Activated CD8-positive, alpha-beta T cell treated with anti-CD3 and anti-CD28 coated beads for 36 hours (primary cell): Measurements from ENCODE around the gene TMTC3. TPM values are rescaled to one million over a fixed set of nuclear protein-coding genes. Genes with fewer than 3 reads are reported as not detected.
A peak's percentile ranks its signal among the peaks of the same experiment; 100 is the strongest.

Experiments used
- ATAC-seq: fragments of 200-7000 bp; cut with Tn5 transposase; one replicate; pipeline ENCODE4 v1.10.0; 2021; ENCODE audit warnings: mild to moderate bottlenecking, moderate library complexity
- CTCF ChIA-PET: fragments of 350-600 bp; sonication (Branson Sonifier 250); formaldehyde crosslinking; loops from one replicate; lab custom pipeline; 2021; ENCODE audit warnings: antibody characterized with exemption; lab: Charles Lee
- POLR2A ChIA-PET: fragments of 350-600 bp; sonication (Branson Sonifier 250); formaldehyde crosslinking; loops from one replicate; lab custom pipeline; 2021; ENCODE audit warnings: antibody characterized with exemption; lab: Charles Lee
- DNase-seq: peaks from one replicate; pipeline ENCODE4 v3.0.0-alpha.2; 2020
- H3K27ac Mint-ChIP-seq: one replicate; pipeline ENCODE4 v1.8.0; 2021; ENCODE audit warnings: mild to moderate bottlenecking, mixed read lengths
- H3K27me3 Mint-ChIP-seq: one replicate; pipeline ENCODE4 v1.8.0; 2021; ENCODE audit warnings: mixed read lengths
- H3K36me3 Mint-ChIP-seq: one replicate; pipeline ENCODE4 v1.8.0; 2021; ENCODE audit warnings: low read depth, mixed read lengths
- H3K4me1 Mint-ChIP-seq: one replicate; pipeline ENCODE4 v1.8.0; 2021; ENCODE audit warnings: low read depth, mixed read lengths
- H3K4me3 Mint-ChIP-seq: one replicate; pipeline ENCODE4 v1.8.0; 2021; ENCODE audit warnings: mild to moderate bottlenecking, moderate library complexity, mixed read lengths
- H3K9me3 Mint-ChIP-seq: one replicate; pipeline ENCODE4 v1.8.0; 2021; ENCODE audit warnings: mixed read lengths
- CTCF ChIP-seq: fragments of 200-600 bp; IDR thresholded peaks from one replicate; pipeline ENCODE4 v1.8.0; 2022; ENCODE audit warnings: antibody characterized with exemption, mild to moderate bottlenecking
- intact Hi-C: fragments of 100-400 bp; cut with micrococcal nuclease; formaldehyde crosslinking; loops from one replicate; pipeline ENCODE4 v1.10.0; 2022
- total RNA-seq, 2 experiments: library from RNA; stranded (reverse); gene quantifications; one replicate each; pipeline ENCODE4 v1.2.3, GENCODE V29; 2021

Gene TMTC3
- 1 to 10 TPM; 4.7 to 5.0 TPM for total RNA-seq

- H3K4me1 Mint-ChIP-seq, result peaks cover 33% of the 10 kb centered on the region
- peak within 1 kb of the TSS; percentile 95 for H3K27ac Mint-ChIP-seq
- TF ChIP-seq CTCF, result no peak
- ChIA-PET POLR2A (interaction anchor here (0.6 to 1.3 kb wide), 4 partner anchors 15 to 106 kb away, joined by 3 to 4 read pairs (median 4); a partner anchor contains a TSS), CTCF (interaction anchor here (0.9 to 1.2 kb wide), 3 partner anchors 10 to 875 kb away, joined by 3 read pairs; no protein-coding TSS in a partner anchor)
- ATAC-seq (peak; percentile 97), DNase-seq (peak; percentile 96)
- no peaks in the 10 kb centered on the region for H3K9me3 Mint-ChIP-seq
- peak within 1 kb of the TSS; percentile 97 for H3K4me3 Mint-ChIP-seq
- H3K36me3 Mint-ChIP-seq, result peaks cover 17% of the 10 kb centered on the region
- intact Hi-C loops, result loop anchor here (2.0 kb wide), 1 partner anchor 107 kb away; a partner anchor contains a TSS
- no peaks in the 10 kb centered on the region for H3K27me3 Mint-ChIP-seq
Measured at GRCh38 chr12:88141774-88142609, at the start of gene TMTC3, which contains the start of gene CEP290. TMTC3 (plus strand) TSS chr12:88142307; CDS start chr12:88148316, 6,009 bp downstream. CEP290 (minus strand) TSS chr12:88142088; CDS start chr12:88141307, 781 bp downstream.

- ChIA-PET POLR2A (no interaction called here), CTCF (no interaction called here)
- TF ChIP-seq CTCF, result no peak
- H3K36me3 Mint-ChIP-seq, result peaks cover 18% of the 10 kb centered on the region
- ATAC-seq (no peak), DNase-seq (no peak)
- H3K27me3 Mint-ChIP-seq, result no peaks in the 10 kb centered on the region
- no peaks in the 10 kb centered on the region for H3K9me3 Mint-ChIP-seq
- no peaks in the 10 kb centered on the region for H3K4me1 Mint-ChIP-seq
- no peak overlapping the region for H3K4me3 Mint-ChIP-seq
- H3K27ac Mint-ChIP-seq, result no peak overlapping the region
- intact Hi-C loops, result no loop called here
Measured at GRCh38 chr12:88092771-88093170, 49.3 kb upstream of the TMTC3 start.

DNA sequence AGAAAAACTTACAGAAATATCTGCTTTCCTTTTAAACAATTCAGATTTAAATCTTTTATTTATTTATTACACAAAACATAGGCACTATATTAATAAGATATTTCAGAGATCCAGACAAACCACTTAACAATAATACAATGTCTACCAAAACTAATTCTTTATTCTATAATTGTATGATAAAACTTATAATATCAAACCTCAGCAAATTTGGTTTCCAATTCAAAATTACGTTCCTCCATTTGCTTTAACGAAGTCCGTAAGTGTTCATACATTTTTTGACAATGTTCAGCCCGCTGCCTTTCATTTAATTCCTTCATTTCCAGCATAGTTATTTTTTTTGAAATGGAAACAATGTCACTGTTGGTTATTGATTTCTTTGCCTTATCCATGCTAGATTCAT, 48.5 kb upstream of the TMTC3 start:
- ChIA-PET POLR2A (no interaction called here), CTCF (no interaction called here)
- no peak for TF ChIP-seq CTCF
- H3K4me1 Mint-ChIP-seq, result no peaks in the 10 kb centered on the region
- H3K4me3 Mint-ChIP-seq, result no peak overlapping the region
- no peak for DNase-seq
- H3K27ac Mint-ChIP-seq, result no peak overlapping the region
- intact Hi-C loops, result no loop called here
- H3K9me3 Mint-ChIP-seq, result no peaks in the 10 kb centered on the region
- no peak for ATAC-seq
- H3K27me3 Mint-ChIP-seq, result no peaks in the 10 kb centered on the region
- peaks cover 18% of the 10 kb centered on the region for H3K36me3 Mint-ChIP-seq

DNA sequence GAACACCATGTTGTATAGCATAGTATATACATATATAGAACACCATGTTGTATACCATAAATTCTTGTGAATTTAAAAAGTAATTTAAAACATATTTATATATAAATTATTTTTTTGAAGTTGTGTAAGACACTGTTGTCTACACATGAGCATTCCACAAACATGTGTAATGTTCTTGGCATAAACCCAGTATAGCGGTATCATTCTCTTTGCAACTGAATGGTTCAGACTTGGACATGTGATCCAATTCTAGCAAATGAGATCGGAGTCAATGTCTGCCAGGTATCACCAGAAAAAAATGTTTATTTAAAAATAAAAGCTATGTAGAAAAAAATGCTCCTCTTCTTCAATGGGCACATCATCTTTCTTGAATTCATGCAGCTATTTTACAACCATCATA, 34.1 kb upstream of the TMTC3 start:
- ChIA-PET CTCF (no interaction called here), POLR2A (no interaction called here)
- TF ChIP-seq CTCF, result no peak
- ATAC-seq (no peak), DNase-seq (no peak)
- H3K27me3 Mint-ChIP-seq, result no peaks in the 10 kb centered on the region
- no peak overlapping the region for H3K4me3 Mint-ChIP-seq
- no peaks in the 10 kb centered on the region for H3K4me1 Mint-ChIP-seq
- no peak overlapping the region for H3K27ac Mint-ChIP-seq
- peaks cover 24% of the 10 kb centered on the region for H3K36me3 Mint-ChIP-seq
- H3K9me3 Mint-ChIP-seq, result no peaks in the 10 kb centered on the region
- intact Hi-C loops, result no loop called here

DNA sequence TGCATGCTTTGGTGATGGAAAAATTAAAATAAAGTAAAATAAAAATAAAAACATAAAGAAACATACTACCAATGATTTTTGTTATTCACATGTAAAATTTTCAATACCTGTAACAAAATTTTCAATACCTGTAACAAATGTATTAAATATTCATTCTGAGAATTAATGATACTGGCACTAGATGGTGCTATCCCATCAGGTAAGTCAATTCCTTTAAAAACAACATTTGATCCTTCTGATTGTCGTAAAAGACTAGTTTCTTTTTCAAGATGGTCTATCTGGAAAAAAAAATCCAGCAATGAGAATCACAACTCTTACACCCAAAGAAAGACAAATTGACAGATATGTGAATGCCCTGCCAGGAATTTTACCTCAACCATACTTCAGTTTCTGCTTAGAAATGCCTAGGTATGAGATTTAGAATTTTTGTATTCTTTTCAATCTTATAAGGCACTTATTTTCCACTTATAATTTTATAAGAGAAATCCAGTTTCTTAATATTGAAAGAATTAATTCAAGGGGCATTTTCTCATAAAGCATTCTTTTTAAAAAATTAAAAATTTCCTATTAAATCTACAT, 30.9 kb upstream of the TMTC3 start:
- intact Hi-C loops, result no loop called here
- peak; percentile 54 for TF ChIP-seq CTCF
- Mint-ChIP-seq H3K4me1 (no peaks in the 10 kb centered on the region), H3K27ac (no peak overlapping the region), H3K36me3 (peaks cover 29% of the 10 kb centered on the region), H3K9me3 (no peaks in the 10 kb centered on the region), H3K27me3 (no peaks in the 10 kb centered on the region), H3K4me3 (no peak overlapping the region)
- ChIA-PET POLR2A (no interaction called here), CTCF (no interaction called here)
- DNase-seq (no peak), ATAC-seq (no peak)
